Measurements from ENCODE around the gene VAC14. TPM values are rescaled to one million over a fixed set of nuclear protein-coding genes. Genes with fewer than 3 reads are reported as not detected.

Gene VAC14
- total RNA-seq, 2 donors from 2014 or later = 26.5 to 27.7 TPM

GRCh38 chr16:70735141-70735979, 65.6 kb downstream of the VAC14 start:
- 84 to 96% methylated on average over 7 to 13 of the region's 13 CpGs for WGBS, 2 donors
- intact Hi-C loops (cut with DNase I) = no loop called here
- no peaks in the 10 kb centered on the region for H3K27me3 ChIP-seq
- peaks cover 11% of the 10 kb centered on the region for H3K4me1 ChIP-seq
- H3K9me3 ChIP-seq = no peaks in the 10 kb centered on the region
- peak in 1 of 4 donors; percentile 52 for DNase-seq
- H3K4me3 ChIP-seq = no peak overlapping the region
- peak overlapping the region in 2 of 4 donors; percentile 12 to 71 for H3K27ac ChIP-seq
- TF ChIP-seq POLR2A (IDR thresholded peaks at IDR 0.05) (no peak), CTCF (IDR thresholded peaks at IDR 0.05) (no peak)
- peaks cover 0 to 2% of the 10 kb centered on the region in 2 donors for H3K36me3 ChIP-seq (replicated peaks in 1 of 2; ENCODE audit: insufficient read depth in 1 of 2, low read depth in 2 of 2)
- ATAC-seq = peak; percentile 45

DNA sequence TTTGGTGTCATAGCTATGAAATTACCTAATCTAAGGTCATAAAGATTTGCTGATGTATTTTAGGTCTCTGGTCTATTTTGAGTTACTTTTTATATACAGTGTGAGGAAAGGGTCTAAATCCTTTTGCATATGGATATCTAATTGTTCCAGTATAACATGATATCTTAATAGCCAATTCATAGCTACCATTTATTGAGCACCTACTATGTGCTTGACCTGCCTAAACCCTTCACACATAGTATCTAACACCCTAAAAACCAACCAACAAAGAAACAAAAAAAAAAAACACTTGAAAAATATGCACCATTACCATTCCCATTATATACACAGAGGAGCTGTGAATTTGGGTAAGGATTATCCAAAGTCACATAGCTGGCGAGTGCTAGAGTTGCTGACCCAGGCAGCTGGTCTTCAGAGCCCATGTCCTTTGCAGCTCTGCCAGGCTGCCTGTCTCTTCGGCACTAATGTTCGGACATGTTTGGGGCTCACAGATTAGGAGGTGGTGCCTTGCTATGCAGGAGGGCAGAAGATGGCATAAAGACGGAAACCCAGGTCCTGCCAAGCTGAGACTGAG, 66.3 kb downstream of the VAC14 start:
- H3K4me3 ChIP-seq = no peak overlapping the region
- no peak overlapping the region for H3K27ac ChIP-seq

GRCh38 chr16:70730944-70731343, 70.0 kb downstream of the VAC14 start:
- 92 to 94% methylated on average over 3 of the region's 3 CpGs for WGBS, 2 donors
- H3K27ac ChIP-seq = no peak overlapping the region
- H3K4me3 ChIP-seq = no peak overlapping the region
- H3K36me3 ChIP-seq (replicated peaks in 1 of 2; ENCODE audit: insufficient read depth in 1 of 2, low read depth in 2 of 2) = peaks cover 0 to 4% of the 10 kb centered on the region in 2 donors
- no peaks in the 10 kb centered on the region for H3K9me3 ChIP-seq
- intact Hi-C loops (cut with DNase I) = no loop called here
- no peaks in the 10 kb centered on the region for H3K27me3 ChIP-seq
- H3K4me1 ChIP-seq = peaks cover 8% of the 10 kb centered on the region
- no peak for TF ChIP-seq POLR2A (IDR thresholded peaks at IDR 0.05)
- no peak for TF ChIP-seq CTCF (IDR thresholded peaks at IDR 0.05)
- ATAC-seq (no peak), DNase-seq (no peak)

More for the DNA sequence above, 66.3 kb downstream of the VAC14 start:
- H3K36me3 ChIP-seq (replicated peaks in 1 of 2; ENCODE audit: insufficient read depth in 1 of 2, low read depth in 2 of 2) = peaks cover 0 to 2% of the 10 kb centered on the region in 2 donors
- H3K9me3 ChIP-seq = no peaks in the 10 kb centered on the region
- DNase-seq (no peak), ATAC-seq (no peak)
- TF ChIP-seq POLR2A (IDR thresholded peaks at IDR 0.05) = no peak
- no peak for TF ChIP-seq CTCF (IDR thresholded peaks at IDR 0.05)
- H3K4me1 ChIP-seq = peaks cover 11% of the 10 kb centered on the region
- intact Hi-C loops (cut with DNase I) = no loop called here
- H3K27me3 ChIP-seq = no peaks in the 10 kb centered on the region
- 94% methylated on average over 4 of the region's 4 CpGs for WGBS, 2 donors

GRCh38 chr16:70730031-70730430, 70.9 kb downstream of the VAC14 start:
- no peak for DNase-seq
- ATAC-seq = no peak
- WGBS, 2 donors = 84 to 90% methylated on average over 7 of the region's 7 CpGs
- Histone ChIP-seq H3K9me3 (no peaks in the 10 kb centered on the region), H3K27ac (no peak overlapping the region), H3K4me1 (peaks cover 17% of the 10 kb centered on the region), H3K4me3 (no peak overlapping the region), H3K36me3 (replicated peaks in 1 of 2; ENCODE audit: insufficient read depth in 1 of 2, low read depth in 2 of 2) (peaks cover 0 to 4% of the 10 kb centered on the region in 2 donors), H3K27me3 (no peaks in the 10 kb centered on the region)
- intact Hi-C loops (cut with DNase I) = no loop called here
- TF ChIP-seq CTCF (IDR thresholded peaks at IDR 0.05) = no peak
- no peak for TF ChIP-seq POLR2A (IDR thresholded peaks at IDR 0.05)
